Measurements from ENCODE around the gene SRGAP1. TPM values are rescaled to one million over a fixed set of nuclear protein-coding genes. Genes with fewer than 3 reads are reported as not detected.
"Not testable (repeated sequence)": the region's sequence is repeated elsewhere in the genome, so short reads cannot be mapped to it uniquely, and the experiment has no call there.

Gene SRGAP1
- total RNA-seq, 1 donor from 2014 or later: 2.9 TPM

DNA sequence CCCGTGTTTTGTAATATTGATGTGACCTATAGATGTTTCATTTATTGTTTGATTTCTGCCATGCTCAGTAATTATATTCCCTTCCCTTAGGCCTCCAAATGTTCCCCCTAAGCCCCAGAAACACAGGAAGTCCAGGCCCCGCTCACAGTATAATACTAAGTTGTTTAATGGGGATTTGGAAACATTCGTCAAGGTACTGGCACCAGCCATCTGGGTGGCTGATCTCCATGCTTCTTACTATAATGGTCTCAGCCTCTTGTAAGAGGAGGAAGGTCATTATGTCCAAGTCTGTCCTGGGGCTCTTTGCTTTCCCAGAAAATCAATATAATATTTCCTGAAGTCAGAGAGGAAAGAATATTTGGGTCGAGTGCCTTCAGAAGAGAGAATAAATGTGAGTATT, 246.7 kb downstream of the SRGAP1 start:
- DNase-seq: no peak

DNA sequence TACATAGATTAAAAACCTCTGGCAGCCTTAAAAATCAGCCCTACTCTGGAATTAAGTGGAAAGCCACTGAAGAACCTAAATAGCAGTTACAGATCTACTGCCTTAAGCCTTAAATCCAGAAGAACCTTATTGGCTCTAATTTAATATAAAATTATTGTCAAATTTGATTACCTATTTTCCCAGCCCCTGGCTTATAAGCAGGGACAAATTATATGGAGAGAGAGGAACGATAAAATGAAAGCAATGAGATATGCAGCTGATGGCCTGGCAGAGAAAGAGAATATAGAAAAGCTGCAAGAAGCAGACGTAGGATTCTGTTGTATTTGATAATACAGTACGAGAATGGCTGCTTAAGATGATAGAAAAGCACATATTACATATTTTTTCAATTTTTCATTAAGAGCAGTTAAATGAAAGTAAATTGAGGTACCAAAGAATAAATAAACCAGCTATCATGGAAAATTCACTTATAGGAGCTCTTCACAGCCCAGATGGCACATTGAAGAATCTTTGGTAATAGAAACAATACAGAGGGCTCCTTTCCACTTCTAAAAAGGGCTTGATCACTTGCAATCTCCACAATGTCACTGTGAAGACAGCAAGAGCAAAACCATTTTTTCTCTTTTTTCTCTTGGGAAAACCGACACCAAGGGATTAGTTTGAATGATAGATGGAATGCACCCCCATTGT, 248.2 kb downstream of the SRGAP1 start:
- no peak for DNase-seq

DNA sequence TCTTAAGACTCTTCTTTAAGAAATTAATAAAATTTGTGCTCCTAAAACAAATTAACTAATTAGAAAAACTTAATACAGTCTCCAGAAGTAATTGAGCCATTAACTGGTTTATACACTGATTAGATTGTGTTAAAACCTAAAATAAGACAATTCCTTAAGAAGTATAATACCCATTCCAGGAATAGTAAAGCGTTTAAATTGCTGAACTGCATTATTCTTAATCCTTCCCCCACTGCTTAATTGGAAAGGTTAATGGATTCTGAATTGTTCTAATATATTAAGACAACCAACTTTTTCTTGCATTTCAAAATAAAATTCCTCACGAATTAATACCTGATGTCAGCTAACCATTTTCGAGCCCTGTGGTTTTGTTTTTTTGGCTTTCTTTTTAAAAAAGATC, 249.2 kb downstream of the SRGAP1 start:
- DNase-seq: no peak

DNA sequence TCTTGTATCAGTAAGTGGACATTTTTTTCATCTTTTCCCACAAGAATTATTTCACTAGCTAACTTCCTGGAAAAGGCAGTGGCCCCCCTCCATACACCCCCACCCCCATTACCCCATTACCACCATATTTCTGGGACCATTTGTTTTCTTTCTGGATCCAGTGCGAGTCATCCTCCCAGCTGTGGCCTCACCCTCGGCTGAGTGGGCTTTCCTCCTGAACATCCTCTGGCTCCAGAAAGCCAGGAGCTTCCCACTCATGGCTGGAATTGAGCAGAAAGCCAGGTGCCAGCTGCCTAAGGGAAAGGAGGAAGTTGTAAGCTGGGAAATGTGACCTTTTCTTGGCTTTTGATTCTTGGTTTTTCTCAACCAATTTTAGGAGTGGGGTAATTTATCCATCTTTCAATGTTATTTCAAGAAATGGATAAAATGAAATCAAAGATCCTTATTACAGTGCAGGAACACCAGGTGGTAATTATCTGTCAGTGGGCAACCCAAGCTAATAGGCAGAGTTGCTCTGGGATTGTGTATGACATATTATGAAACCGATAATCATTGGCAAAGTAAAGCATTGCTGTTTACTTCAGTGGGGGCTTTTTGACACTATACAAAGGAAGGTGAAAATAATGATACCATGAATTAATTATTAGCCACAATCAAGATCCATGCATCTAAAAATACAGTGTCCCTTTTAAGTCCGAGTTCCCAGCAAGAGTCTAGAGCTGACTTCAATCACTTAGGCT, 253.0 kb downstream of the SRGAP1 start:
- peak; percentile 70 for DNase-seq

DNA sequence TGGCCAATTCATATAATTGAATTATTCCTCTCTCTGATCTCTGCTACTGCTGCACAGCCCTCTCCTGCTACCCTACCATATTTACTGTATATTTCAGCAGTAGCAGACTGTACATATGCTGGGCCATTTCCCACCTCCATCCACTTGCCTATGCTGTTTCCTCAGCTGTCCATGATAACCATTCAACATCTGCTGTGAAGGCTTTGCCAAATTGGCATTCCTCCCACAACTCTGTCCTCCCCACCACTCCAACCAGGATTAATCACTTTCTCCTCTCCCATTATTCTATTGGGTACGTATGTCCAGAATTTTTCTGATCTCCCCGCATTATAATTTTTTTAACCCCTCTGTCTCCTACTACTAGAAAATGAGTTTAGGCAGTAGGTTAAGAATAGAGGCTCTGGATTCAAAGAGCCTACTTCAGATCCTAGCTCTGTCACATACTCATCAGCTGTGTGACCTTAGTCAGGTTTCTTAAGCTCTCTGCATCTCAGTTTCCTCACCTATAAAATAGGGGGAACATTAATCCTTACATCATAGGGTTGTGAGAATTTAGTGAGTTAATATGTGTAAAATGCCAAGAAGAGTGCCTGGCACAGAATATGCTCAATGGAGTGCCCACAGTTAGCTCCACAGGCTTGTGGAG, 254.3 kb downstream of the SRGAP1 start:
- peak; percentile 70 for DNase-seq

DNA sequence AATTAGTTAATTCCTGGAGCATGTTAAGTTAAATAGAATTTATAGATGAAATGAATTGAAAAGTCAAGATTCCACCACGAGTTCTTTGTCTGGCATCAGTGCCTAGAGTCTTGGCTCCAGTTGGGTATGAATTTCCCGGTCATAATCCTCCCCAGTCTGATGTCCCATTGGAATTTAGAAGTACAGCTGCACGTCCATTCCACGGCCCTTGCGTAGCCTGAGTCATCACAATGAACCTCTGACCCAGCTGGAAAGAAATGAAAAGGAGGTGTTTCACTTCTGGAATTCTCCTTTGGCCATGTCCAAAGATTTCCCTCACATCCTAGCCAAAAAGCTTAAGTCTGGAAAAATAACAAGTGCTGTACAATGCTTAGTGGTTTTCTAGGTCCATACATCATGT, 254.9 kb downstream of the SRGAP1 start:
- peak; percentile 89 for DNase-seq

DNA sequence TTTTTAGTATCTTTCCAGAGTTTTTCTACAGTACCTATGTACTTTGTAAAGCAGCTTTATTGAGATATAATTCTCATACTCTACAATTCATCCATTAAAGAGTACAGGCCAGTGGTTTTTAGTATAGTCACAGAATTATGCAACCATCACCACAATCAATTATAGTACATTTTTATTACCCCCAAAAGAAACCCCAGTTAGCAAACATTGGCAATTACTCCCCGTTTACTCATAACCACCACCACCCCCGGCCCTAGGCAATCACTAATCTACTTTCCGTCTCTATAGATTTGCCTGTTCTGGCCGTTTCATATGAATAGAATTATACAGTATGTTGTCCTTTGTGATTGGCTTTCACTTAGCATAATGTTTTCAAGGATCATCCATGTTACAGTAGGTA, 257.8 kb downstream of the SRGAP1 start:
- no peak for DNase-seq

DNA sequence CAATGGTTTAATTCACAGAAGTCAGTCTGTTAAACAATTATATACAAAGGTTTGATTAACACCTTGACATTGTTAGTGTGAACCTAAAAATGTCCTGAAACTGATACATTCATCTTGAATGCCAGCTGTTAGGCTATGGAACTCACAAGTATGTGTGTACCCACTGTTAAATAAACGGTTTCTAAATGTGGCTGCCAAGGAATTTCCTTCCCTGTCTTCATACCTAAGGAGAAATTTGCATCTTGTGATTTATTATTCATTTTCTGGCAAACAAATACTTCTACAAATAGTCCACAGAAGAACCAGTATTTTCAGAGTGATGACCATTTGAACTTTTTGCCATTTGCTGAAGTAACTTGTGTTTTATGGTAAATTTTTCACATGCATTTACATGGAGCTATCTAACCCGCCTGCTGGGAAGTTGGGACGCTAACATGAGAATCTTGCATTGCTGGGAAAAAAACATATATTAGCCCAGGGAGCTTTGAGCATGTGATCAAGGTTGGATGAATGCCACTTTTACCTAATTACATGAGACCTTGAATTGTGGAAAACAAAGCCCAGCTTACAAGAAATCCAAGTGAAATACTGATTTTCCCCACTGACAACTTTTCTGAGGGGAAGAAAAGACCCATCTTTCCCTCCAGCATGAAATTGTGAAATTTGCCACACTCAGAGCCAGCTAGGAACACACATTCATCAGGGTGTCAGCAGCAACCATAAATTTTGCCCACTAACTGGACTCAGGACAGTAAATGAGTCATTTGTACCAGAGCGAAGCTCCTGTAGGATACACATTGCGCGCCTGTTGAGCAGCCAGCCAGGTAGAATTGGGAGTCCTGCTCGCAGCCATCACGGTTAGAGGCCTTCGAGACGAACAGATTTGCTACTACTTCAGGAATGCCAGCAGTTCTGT, 259.6 kb downstream of the SRGAP1 start:
- no peak for DNase-seq

DNA sequence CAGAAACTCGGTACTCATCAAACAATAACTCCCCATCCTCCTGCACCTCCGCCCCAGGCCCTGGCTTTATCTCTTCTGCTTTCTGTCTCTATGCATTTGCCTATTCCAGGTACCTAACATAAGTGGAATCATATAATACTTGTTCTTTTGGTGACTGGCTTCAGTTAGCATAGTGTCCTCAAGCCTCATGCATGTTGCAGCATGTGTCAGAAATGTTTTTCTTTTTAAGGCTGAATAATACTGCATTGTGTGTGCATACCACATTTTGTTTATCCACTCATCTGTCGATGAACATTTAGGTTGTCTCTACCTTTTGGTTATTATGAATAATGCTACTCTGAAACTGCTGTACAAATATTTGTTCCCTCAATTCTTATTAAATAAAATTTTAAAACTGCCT, 260.5 kb downstream of the SRGAP1 start:
- no peak for DNase-seq

DNA sequence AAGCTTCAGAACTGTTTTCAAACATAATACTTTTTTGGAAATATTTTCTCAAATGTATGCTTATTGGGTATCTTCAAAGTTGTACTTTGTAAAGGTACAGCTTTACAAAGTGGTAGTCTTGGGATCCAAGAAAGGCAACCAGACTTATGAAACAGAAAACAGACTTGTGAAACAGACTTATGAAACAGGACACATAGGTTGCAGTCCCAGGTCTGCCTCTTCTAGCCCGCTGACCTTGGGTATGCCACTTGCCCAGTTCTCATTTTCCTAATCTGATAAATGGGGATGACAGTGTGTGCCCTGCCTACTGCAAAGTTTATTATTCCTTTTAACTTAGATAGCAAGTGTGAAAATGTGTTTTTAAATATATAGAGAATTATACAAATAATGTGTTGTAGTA, 263.3 kb downstream of the SRGAP1 start:
- DNase-seq: no peak

DNA sequence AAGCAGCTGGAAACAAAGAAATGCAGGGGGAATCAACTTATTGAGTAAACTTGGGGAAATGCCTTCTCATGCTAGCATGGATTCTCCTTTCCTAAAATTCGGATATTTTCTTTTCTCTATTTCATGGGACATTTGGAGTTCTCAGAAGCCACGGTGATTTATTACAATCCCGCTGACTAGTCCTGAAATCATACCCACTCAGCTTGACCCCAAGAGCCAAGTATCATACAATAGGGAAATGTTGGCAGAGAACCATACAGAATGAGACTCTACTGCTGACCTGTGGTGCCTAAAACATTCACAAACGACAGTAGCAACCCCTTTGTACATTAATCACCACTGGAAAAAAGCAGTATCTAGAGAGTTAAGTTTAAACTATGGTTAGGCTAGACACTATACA, 265.2 kb downstream of the SRGAP1 start:
- DNase-seq: no peak

DNA sequence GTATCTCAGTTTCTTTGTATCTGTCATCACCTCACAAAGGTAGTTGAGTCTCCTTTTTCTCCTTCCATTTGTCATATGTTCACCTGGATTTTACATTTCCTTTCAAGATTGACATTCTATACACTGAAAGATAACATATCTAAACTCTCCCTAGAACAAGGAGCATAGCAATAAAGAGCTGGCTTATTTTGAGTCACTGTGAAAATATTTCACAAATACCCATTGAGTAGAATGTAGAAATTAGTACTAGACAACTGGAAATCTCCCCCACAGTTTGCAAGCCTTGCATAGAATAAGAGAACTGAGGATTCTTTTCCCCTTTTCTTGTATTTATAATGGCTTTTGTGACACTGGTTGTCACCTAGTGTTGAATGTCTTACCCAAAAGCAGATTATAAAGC, 266.4 kb downstream of the SRGAP1 start:
- no peak for DNase-seq

DNA sequence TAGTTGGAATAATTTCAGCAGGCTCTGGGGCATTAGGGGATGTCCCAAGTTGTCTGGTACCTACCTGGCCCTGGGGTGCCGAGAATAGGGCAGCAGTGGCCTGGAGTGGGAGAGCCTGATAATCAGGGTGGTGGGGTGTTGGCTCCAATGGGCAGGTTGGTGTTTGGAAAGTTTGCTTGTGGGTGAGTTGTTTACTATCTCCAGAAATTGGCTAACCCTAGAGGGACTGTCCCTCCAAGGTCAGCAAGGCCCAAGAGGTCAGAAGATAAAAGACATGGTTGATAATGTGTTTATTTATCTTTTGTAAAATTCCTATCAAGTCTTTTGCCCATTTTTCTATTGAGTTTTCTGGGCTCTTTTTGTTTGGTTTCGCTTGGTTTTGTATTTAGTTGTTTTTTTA, 272.5 kb downstream of the SRGAP1 start:
- DNase-seq: no peak

DNA sequence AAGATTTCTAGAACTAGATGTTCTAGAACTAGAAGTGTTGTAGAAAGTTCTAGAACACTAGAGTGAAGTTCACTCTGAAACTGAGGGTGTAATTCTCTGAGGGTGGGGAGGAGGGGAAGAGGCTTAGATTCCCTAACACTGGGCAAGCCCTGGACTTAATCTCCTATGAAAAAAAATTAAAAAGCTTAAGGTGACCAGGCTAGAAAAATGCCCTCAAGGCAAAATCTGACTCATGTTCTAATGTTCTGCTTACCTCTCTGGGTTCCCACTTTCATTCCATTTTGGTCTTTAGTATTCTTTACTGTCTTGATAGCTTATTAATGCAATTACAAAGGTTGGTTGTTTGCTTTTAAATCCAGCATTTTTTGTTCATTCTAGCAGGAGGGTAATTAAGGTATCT, 276.1 kb downstream of the SRGAP1 start:
- no peak for DNase-seq

DNA sequence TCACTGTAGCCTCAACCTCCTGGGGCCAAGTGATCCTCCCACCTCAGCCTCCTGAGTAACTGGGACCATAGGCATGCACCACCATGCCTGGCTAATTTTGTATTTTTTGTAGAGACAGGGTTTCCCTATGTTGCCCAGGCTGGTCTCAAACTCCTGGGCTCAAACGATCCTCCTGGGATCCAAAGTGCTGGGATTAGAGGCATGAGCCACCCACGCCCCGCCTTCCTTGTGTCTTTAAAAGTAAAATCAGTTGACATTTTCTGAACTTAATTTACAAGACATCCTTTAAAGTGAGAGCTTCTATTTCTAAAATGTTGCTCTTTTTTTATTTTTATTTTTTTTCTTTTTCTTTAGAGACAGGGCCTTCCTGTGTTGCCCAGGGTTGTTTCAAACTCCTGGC, 276.6 kb downstream of the SRGAP1 start:
- not testable (repeated sequence) for DNase-seq

DNA sequence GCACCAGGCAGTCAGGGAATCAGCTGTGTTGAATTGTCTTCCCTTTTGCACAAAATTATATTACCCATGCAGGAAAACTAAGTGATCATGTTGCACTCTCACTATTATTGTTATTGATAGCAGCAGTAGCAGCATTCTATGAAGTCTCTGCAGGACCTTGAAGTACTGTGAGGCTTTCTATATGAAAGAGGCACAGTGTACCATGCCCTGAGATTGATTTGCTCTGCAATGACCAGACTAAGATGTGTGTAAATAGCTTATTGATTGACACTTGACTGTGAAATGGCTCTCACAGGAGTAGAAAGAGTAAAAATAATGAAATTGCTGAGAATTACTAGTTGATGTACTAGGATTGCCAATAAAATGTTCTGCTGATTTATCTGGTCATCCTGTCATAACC, 277.7 kb downstream of the SRGAP1 start:
- no peak for DNase-seq

DNA sequence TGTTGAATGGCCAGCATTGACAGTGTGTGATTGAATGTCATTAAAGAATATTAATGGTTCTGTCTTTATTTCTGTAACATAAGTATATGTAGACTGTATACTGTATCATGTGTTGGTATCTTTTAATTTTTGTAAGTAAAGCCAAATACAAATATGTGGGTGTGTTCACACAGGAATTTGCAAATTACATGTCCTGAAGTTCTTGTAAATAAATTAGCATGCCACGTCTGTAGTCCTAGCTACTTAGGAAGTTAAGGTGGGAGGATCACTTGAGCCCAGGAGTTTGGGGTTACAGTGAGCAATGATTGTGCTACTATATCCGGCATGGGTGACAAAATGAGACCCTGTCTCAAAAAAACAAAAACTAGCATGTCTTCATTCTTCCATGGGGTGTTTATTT, 278.5 kb downstream of the SRGAP1 start:
- no peak for DNase-seq

DNA sequence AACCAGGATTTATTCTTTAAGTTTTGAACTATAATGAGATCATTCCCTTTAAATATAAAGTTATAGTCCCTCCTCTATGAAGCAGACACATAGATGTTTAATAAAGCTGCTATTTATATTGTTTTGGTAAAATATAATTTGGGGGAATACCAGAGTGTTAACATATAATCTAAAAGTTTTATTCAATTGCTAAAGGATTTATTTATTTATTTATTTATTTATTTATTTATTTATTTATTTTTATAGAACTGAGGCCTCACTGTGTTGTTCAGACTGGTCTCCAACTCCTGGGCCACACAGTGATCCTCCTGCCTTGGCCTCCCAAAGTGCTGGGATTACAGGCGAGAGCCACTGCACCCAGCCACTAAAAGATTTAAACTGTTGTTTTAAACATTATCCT, 278.9 kb downstream of the SRGAP1 start:
- DNase-seq: no peak

DNA sequence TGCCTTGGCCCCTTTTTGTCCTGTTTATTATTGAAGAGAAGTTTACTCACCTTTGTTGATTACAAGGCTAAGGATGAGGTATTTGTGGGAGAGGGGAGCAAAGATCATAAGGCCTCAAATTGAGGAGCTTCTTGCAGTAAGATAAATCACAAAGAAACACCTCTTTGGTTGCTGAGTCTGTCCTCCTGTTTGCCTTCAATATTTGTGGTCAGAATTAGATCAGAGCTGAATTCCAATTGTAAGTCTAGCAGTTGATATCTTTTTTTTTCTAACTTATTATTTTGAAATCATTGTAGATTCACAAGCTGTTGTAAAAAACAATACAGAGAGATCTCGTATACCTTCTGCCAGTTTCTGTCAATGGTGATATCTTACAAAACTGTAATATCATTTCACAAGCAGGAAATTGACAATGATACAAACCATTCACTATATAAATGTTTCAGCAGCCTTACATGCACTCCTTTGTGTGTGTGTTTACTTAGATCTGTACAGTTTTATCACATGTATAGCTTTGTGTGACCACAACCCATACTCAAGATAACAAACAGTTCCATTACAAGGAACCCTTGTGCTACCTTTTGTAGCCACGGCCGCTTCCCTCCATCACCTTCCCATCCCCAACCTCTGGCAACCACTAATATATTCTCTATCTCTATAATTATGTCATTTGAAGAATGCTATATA, 280.2 kb downstream of the SRGAP1 start:
- DNase-seq: no peak

DNA sequence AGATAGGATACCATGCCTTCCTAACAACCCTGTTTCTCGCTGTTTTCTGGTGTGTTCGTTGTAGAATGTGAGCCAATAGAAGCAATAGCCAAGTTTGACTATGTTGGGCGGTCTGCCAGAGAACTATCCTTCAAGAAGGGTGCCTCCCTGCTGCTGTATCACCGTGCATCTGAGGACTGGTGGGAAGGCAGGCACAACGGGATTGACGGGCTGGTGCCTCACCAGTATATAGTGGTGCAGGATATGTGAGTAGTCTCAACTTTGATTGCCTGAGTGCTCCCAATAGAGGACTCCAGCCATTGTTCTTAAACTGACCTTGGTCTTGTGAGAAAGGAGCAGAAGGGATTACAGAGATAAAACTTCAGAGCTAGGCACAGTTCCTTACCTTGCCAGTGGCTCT, 281.4 kb downstream of the SRGAP1 start:
- no peak for DNase-seq

DNA sequence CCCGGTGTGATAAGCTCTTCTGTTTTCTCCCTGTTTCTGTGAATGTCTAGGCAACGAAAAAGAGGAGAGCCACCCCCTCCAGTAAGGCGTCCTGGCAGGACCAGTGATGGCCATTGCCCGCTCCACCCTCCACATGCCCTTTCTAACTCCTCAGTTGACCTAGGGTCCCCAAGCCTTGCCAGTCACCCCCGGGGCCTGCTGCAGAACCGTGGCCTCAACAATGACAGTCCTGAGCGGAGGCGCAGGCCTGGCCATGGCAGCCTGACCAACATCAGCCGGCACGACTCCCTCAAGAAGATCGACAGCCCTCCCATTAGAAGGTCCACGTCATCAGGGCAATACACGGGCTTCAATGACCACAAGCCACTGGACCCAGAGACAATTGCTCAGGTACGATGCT, 283.3 kb downstream of the SRGAP1 start:
- no peak for DNase-seq

DNA sequence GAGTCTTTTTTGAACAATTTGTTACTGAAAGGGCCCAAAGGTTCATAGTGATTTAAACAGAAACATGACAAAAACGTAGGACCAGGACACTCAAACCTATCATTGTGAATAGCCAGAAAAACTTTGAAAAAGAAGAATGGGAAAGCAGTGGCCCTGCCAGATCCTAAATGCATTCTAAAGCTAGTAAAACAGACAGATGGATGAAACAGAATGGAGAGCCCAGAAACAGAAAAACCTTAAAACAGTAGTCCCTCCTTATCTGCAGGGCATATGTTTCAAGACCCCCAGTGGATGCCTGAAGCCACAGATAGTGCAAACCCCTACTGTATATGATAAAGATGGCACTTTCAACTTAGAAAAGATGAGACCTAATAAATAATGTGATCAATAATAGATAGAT, 283.9 kb downstream of the SRGAP1 start:
- DNase-seq: no peak
